Loucy (cell line): Measurements from ENCODE around the gene TACO1.

ENCODE experiments used
- H2AFZ ChIP-seq: fragments of 200-600 bp; sonication (generic); 2 replicates; pipeline ENCODE4 v1.6.0; 2016; ENCODE audit warnings: antibody characterized with exemption, mild to moderate bottlenecking, low read length, moderate library complexity
- H3F3A ChIP-seq: fragments of 200-600 bp; 2 replicates; pipeline ENCODE4 v1.6.0; 2016; ENCODE audit warnings: antibody characterized with exemption, low read depth, mild to moderate bottlenecking
- H3K27me3 ChIP-seq: fragments of 200-600 bp; sonication (generic); 2 replicates; pipeline ENCODE4 v1.6.1; 2014; ENCODE audit warnings: low read length, mild to moderate bottlenecking; ENCODE audit not compliant: insufficient read depth, poor library complexity, severe bottlenecking
- H3K36me3 ChIP-seq: fragments of 200-600 bp; sonication (generic); 2 replicates; pipeline ENCODE4 v1.6.1; 2016; ENCODE audit warnings: low read length; ENCODE audit not compliant: insufficient read depth
- H3K4me1 ChIP-seq: fragments of 200-600 bp; sonication (generic); 2 replicates; pipeline ENCODE4 v1.5.1; 2014; ENCODE audit warnings: low read length, mild to moderate bottlenecking; ENCODE audit not compliant: insufficient read depth, poor library complexity, severe bottlenecking
- H3K4me2 ChIP-seq: fragments of 200-600 bp; sonication (generic); 2 replicates; pipeline ENCODE4 v1.6.0; 2014; ENCODE audit warnings: antibody characterized with exemption, low read length, low read depth, mild to moderate bottlenecking; ENCODE audit not compliant: poor library complexity, severe bottlenecking
- H3K4me3 ChIP-seq: fragments of 200-600 bp; sonication (generic); 2 replicates; pipeline ENCODE4 v1.5.1; 2014; ENCODE audit warnings: low read length, mild to moderate bottlenecking, mixed read lengths; ENCODE audit not compliant: poor library complexity, severe bottlenecking
- H3K79me2 ChIP-seq: fragments of 200-600 bp; sonication (generic); 2 replicates; pipeline ENCODE4 v1.6.1; 2014; ENCODE audit warnings: low read length; ENCODE audit not compliant: insufficient read depth
- H3K9ac ChIP-seq: fragments of 200-600 bp; sonication (generic); 2 replicates; pipeline ENCODE4 v1.6.0; 2014; ENCODE audit warnings: mild to moderate bottlenecking, low read depth, low read length, moderate library complexity; ENCODE audit not compliant: poor library complexity, severe bottlenecking
- H3K9me2 ChIP-seq: fragments of 200-600 bp; sonication (generic); replicated peaks from 2 replicates; pipeline ENCODE4 v1.6.1; 2016; ENCODE audit warnings: low read depth, low read length, mixed read lengths
- H3K9me3 ChIP-seq: fragments of 200-600 bp; sonication (generic); 2 replicates; pipeline ENCODE4 v1.6.1; 2014; ENCODE audit warnings: mild to moderate bottlenecking, antibody characterized with exemption, low read length, low read depth; ENCODE audit not compliant: insufficient read depth
- H4K20me1 ChIP-seq: fragments of 200-600 bp; sonication (generic); 2 replicates; pipeline ENCODE4 v1.6.0; 2014; ENCODE audit warnings: antibody characterized with exemption, low read length, mild to moderate bottlenecking; ENCODE audit not compliant: insufficient read depth, poor library complexity, severe bottlenecking
- CTCF ChIP-seq: fragments of 200-600 bp; sonication (generic); conservative IDR thresholded peaks from 2 replicates; pipeline ENCODE4 v1.5.1; 2014; ENCODE audit warnings: mild to moderate bottlenecking, antibody characterized with exemption, low read length
- EZH2phosphoT487 ChIP-seq: fragments of 200-600 bp; IDR thresholded peaks from 2 replicates; pipeline ENCODE4 v1.6.1; 2018; ENCODE audit warnings: antibody characterized with exemption, mild to moderate bottlenecking, moderate library complexity, borderline replicate concordance

Gene TACO1

GRCh38 chr17:63563339-63563738, 37.4 kb upstream of the TACO1 start:
- no peak overlapping the region for H2AFZ ChIP-seq
- no peak overlapping the region for H3K4me2 ChIP-seq
- no peaks in the 10 kb centered on the region for H3K27me3 ChIP-seq
- H3K9ac ChIP-seq = no peak overlapping the region
- peaks cover 92% of the 10 kb centered on the region for H3K79me2 ChIP-seq
- TF ChIP-seq CTCF = no peak
- no peak for TF ChIP-seq EZH2phosphoT487
- H3F3A ChIP-seq = no peaks in the 10 kb centered on the region
- H3K4me3 ChIP-seq = no peak overlapping the region
- H3K4me1 ChIP-seq = peaks cover 5% of the 10 kb centered on the region
- H3K9me3 ChIP-seq = no peaks in the 10 kb centered on the region
- no peaks in the 10 kb centered on the region for H3K36me3 ChIP-seq
- H3K9me2 ChIP-seq = no peaks in the 10 kb centered on the region
- H4K20me1 ChIP-seq = peaks cover 63% of the 10 kb centered on the region

GRCh38 chr17:63564562-63564961, 36.1 kb upstream of the TACO1 start:
- TF ChIP-seq CTCF (no peak), EZH2phosphoT487 (no peak)
- no peaks in the 10 kb centered on the region for H3F3A ChIP-seq
- no peak overlapping the region for H3K4me3 ChIP-seq
- no peak overlapping the region for H2AFZ ChIP-seq
- peaks cover 63% of the 10 kb centered on the region for H4K20me1 ChIP-seq
- peaks cover 5% of the 10 kb centered on the region for H3K4me1 ChIP-seq
- no peaks in the 10 kb centered on the region for H3K9me2 ChIP-seq
- H3K9me3 ChIP-seq = no peaks in the 10 kb centered on the region
- H3K79me2 ChIP-seq = peaks cover 94% of the 10 kb centered on the region
- H3K27me3 ChIP-seq = no peaks in the 10 kb centered on the region
- peaks cover 7% of the 10 kb centered on the region; the same call in 1 of the 2 replicates for H3K36me3 ChIP-seq
- H3K4me2 ChIP-seq = no peak overlapping the region
- H3K9ac ChIP-seq = no peak overlapping the region

- Histone ChIP-seq H3F3A (no peaks in the 10 kb centered on the region), H3K27me3 (no peaks in the 10 kb centered on the region), H3K4me1 (peaks cover 7% of the 10 kb centered on the region), H3K4me3 (no peak overlapping the region), H2AFZ (no peak overlapping the region), H3K9ac (no peak overlapping the region), H3K36me3 (peaks cover 10% of the 10 kb centered on the region; the same call in 1 of the 2 replicates), H3K4me2 (no peak overlapping the region), H4K20me1 (peaks cover 60% of the 10 kb centered on the region), H3K79me2 (peaks cover 93% of the 10 kb centered on the region), H3K9me2 (no peaks in the 10 kb centered on the region), H3K9me3 (no peaks in the 10 kb centered on the region)
- TF ChIP-seq CTCF (no peak), EZH2phosphoT487 (no peak)
Observed at GRCh38 chr17:63567229-63567628, 33.5 kb upstream of the TACO1 start.
